Ectodermal cell (in vitro differentiated cells): ENCODE results near the gene FNDC3B.
A peak's percentile ranks its signal among the peaks of the same experiment; 100 is the strongest.

Experiments used
- H3K27ac ChIP-seq: 2 replicates; pipeline ENCODE4 v1.7.0; 2013; ENCODE audit warnings: mild to moderate bottlenecking, low read depth, low read length; ENCODE audit not compliant: insufficient read depth, poor library complexity, severe bottlenecking
- H3K27me3 ChIP-seq: 2 replicates; pipeline ENCODE4 v1.7.0; 2013; ENCODE audit warnings: mild to moderate bottlenecking, low read length; ENCODE audit not compliant: insufficient read depth, control insufficient read depth, poor library complexity, severe bottlenecking
- H3K36me3 ChIP-seq: one replicate; pipeline ENCODE4 v1.7.0; 2013; ENCODE audit warnings: low read length; ENCODE audit not compliant: control insufficient read depth, insufficient read depth
- H3K4me1 ChIP-seq: one replicate; pipeline ENCODE4 v1.7.0; 2013; ENCODE audit warnings: low read length; ENCODE audit not compliant: control insufficient read depth, insufficient read depth
- H3K4me3 ChIP-seq: 2 replicates; pipeline ENCODE4 v1.7.0; 2013; ENCODE audit warnings: low read depth, low read length, control low read depth; ENCODE audit not compliant: insufficient read depth
- H3K9me3 ChIP-seq: 2 replicates; pipeline ENCODE4 v1.7.0; 2013; ENCODE audit warnings: mild to moderate bottlenecking, low read length, moderate library complexity; ENCODE audit not compliant: control insufficient read depth
- WGBS, 2 experiments: methylation state at CpG; one replicate each; pipeline ENCODE4 v1.1.7; 2013; ENCODE audit warnings: missing lambda C conversion rate in 2 of 2; 5-methylcytosine and 5-hydroxymethylcytosine counted together

Gene FNDC3B

DNA sequence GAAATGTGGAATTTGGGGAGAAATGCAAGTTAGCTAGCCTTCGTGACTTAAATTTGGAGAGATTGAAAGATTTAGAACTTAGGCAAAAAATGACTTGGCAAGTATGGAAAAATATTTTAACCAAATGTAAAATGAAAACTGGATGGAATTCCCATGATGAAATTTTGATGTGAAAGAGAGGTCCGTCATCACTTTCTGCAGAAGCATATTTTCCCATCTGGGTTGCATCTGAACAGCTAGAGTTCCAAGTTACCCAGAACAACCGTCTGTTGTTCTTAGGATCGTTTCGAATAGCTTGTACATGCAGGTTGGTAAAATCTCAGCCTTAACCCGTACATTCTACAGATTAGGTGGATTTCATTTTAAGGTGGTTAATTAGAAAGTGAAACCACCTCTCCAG lies 272.6 kb downstream of the FNDC3B start:
- Histone ChIP-seq H3K4me1 (no peaks in the 10 kb centered on the region), H3K27ac (no peak overlapping the region), H3K36me3 (peaks cover 14% of the 10 kb centered on the region), H3K9me3 (no peaks in the 10 kb centered on the region), H3K27me3 (no peaks in the 10 kb centered on the region), H3K4me3 (no peak overlapping the region)
- WGBS, 2 experiments, result 95 to 97% methylated on average over 5 to 6 of the region's 6 CpGs

DNA sequence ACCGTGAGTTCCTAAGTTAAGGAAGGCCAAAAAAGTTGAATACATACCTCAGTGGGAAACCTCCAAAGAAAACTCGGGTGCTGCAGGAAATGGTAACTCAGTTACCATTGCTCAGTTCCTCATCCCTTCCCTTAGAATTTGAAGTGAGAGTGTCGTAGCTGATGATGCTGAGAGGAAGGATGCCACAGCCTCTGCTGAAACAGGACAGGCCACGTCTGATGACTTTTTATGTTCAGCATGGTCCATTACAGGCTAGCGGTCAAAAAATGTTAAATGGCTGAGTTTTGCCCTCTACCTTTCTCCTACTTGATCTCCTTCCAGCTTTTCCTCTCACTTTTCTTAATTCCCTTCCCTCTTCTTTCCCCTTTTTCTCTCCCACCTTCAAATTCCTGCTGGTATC lies 273.3 kb downstream of the FNDC3B start:
- H3K27me3 ChIP-seq, result no peaks in the 10 kb centered on the region
- no peaks in the 10 kb centered on the region for H3K9me3 ChIP-seq
- no peak overlapping the region for H3K4me3 ChIP-seq
- H3K4me1 ChIP-seq, result peaks cover 1% of the 10 kb centered on the region
- peaks cover 8% of the 10 kb centered on the region for H3K36me3 ChIP-seq
- WGBS, 2 experiments, result 89 to 94% methylated on average over 5 of the region's 5 CpGs
- no peak overlapping the region for H3K27ac ChIP-seq

DNA sequence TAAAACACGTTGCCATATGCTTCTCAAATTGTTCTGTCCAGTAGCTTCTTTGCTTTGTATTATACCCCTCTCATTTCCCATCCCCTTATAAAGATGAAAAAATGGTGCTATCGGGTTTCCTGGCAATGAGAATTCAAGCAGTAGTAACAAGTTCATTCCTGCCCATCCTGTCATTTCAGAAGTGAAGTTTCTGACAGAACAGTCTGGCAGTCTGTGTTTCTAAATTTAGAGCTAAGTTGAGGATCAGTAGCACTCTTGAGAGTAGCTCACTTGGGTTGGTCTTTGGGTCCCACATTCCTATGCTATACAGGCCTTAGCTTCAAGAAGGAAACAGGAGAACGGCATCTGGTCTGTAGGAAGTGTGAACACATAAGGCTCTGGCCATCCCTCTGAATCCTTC lies 274.3 kb downstream of the FNDC3B start:
- Histone ChIP-seq H3K9me3 (no peaks in the 10 kb centered on the region), H3K36me3 (peaks cover 8% of the 10 kb centered on the region), H3K27ac (no peak overlapping the region), H3K4me1 (peaks cover 4% of the 10 kb centered on the region), H3K27me3 (no peaks in the 10 kb centered on the region), H3K4me3 (no peak overlapping the region)
- 94 to 97% methylated on average over 3 of the region's 3 CpGs for WGBS, 2 experiments

DNA sequence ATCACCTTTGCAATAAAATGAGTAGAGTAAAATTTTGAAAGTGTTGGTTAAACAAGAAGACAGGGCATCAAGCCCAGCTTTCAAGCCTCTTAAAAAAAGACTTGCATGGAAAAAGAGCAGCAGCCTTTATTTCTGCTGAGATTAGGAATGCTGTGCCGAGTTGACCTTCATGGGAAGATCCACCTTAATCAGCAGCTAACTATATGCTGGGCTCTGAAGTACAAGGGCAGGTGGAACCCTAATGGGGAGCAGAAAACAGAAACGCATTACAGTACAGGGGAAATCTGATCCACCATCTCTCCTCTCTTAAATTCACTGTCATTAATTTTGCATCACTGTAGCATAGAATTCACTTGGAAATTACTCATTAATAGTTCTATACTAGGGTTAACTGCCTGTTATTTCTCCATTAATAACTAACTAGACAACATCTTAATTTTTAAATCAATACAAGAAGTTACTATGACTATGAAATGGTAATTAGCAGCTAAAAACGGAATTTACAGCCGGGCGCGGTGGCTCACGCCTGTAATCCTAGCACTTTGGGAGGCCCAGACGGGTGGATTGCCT lies 275.3 kb downstream of the FNDC3B start:
- Histone ChIP-seq H3K36me3 (peaks cover 8% of the 10 kb centered on the region), H3K4me3 (no peak overlapping the region), H3K4me1 (peaks cover 4% of the 10 kb centered on the region), H3K27ac (no peak overlapping the region), H3K9me3 (no peaks in the 10 kb centered on the region), H3K27me3 (no peaks in the 10 kb centered on the region)
- 96 to 97% methylated on average over 8 of the region's 8 CpGs for WGBS, 2 experiments

DNA sequence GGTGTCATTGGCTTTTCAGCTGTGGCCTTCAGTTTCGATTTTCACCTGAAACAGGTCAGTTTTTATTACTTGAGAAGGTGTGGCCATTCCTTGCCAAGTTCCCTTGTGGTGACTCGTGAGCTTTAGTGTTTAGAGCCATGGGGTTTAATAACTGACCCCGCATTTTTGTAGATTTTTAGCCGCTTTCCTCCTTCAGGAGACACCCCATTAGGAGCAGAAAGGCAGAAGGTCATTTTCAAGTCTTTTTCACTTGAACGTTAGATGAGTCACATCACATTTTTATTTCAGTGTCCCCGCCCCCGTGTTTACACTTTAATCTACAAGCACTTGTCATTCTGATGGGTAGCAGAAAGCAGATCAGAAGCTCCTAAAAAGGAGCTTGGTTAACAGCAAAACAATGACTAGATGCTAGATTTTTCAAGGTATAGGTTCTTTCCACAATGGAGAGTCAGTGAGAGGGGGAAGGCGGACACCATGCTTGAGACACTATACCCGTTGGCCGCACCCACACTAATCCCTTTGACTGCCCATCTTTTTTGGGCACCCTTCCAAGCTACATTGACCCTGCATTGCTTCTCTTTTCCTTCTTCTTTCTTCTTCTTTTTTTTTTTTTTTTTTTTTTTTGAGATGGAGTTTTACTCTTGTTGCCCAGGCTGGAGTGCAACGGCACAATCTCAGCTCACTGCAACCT lies 276.2 kb downstream of the FNDC3B start:
- WGBS, 2 experiments, result 91 to 93% methylated on average over 11 of the region's 11 CpGs
- no peaks in the 10 kb centered on the region for H3K27me3 ChIP-seq

DNA sequence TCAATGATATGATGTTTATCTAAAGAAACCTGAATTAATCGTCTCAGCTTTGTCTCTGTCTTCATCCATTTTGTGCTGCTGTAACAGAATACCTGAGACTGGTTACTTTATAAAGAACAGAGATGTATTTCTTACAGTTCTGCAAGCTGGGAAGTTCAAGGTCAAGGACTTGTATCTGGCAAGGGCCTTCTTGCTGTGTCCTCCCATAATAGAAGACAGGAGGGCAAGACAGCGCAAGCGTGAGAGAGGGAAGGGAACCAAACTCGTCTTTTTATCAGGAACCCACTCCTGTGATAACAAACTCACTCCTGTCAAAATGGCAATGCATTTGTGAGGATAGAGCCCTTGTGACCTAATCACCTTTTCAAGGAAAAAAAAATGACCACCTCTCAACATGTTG lies 277.4 kb downstream of the FNDC3B start:
- no peaks in the 10 kb centered on the region for H3K27me3 ChIP-seq
- 92 to 96% methylated on average over 4 of the region's 4 CpGs for WGBS, 2 experiments
- H3K27ac ChIP-seq, result no peak overlapping the region
- peaks cover 4% of the 10 kb centered on the region for H3K4me1 ChIP-seq
- no peak overlapping the region for H3K4me3 ChIP-seq
- no peaks in the 10 kb centered on the region for H3K9me3 ChIP-seq
- H3K36me3 ChIP-seq, result no peaks in the 10 kb centered on the region

More for the DNA sequence above, 276.2 kb downstream of the FNDC3B start:
- peaks cover 6% of the 10 kb centered on the region for H3K36me3 ChIP-seq
- peaks cover 4% of the 10 kb centered on the region for H3K4me1 ChIP-seq
- H3K9me3 ChIP-seq, result no peaks in the 10 kb centered on the region
- H3K4me3 ChIP-seq, result no peak overlapping the region
- H3K27ac ChIP-seq, result no peak overlapping the region

DNA sequence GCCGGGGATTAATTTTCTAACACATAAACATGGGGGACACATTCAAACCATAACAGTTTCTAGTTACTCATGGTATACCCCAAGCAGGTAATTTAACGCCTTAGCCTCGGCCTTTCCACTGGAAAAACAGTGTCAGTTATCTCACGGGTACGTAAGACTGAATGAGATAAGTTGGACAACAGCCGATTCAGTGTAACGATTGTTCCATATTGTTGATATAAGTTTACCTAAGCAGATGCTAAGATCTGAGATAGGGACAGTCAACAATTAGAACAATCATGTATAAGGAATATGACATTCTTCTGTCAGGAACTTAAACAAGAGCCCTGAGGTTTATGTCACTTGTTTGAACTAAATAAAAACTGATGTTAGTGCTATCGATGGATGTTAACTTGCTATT lies 278.1 kb downstream of the FNDC3B start:
- Histone ChIP-seq H3K4me1 (peaks cover 4% of the 10 kb centered on the region), H3K9me3 (no peaks in the 10 kb centered on the region), H3K27ac (peak overlapping the region; percentile 42), H3K4me3 (no peak overlapping the region), H3K36me3 (no peaks in the 10 kb centered on the region), H3K27me3 (no peaks in the 10 kb centered on the region)
- WGBS, 2 experiments, result 94% methylated on average over 8 of the region's 8 CpGs

DNA sequence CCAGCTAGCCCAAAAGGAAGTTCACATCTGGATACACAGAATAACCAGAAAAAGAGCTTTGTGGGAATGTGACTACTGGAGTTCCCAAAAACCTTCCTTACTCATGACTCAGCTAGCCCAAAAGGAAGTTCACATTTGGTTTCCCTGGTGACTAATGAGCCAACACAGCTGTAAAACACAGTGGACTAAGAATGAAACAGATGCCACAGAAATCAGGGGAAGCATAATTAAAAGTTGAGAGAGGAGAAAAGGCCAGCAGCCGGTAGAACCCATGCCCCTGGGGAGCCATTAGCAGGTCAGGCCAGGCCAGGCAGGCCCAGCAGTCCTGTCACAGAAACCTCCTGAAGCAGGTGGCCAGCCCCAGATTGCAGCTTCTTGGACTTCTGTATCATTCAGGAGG lies 278.6 kb downstream of the FNDC3B start:
- WGBS, 2 experiments, result 80 to 83% methylated on average over 1 of the region's 1 CpG
- peak overlapping the region; percentile 42 for H3K27ac ChIP-seq
- H3K9me3 ChIP-seq, result no peaks in the 10 kb centered on the region
- H3K4me1 ChIP-seq, result peaks cover 4% of the 10 kb centered on the region
- no peaks in the 10 kb centered on the region for H3K36me3 ChIP-seq
- no peak overlapping the region for H3K4me3 ChIP-seq
- H3K27me3 ChIP-seq, result no peaks in the 10 kb centered on the region

DNA sequence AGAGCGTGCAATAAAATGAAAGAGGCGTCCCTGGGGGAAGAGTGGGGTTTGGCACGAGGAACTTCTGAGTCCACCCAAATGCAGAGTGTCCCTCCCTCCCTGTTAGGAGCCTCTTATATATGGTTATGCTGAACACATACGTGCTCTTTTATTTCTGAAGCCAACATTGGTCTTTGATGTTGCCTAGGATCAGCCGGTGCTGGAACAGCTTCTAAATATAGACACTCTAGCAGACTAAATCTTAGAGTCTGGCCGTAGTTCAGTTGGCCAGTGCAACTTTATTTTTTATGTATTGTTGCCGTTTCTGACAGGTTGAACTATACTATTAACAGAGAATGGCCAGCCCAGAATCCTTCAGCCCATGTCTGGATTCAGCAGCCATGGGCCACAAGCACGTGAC lies 280.2 kb downstream of the FNDC3B start:
- 94 to 95% methylated on average over 8 of the region's 8 CpGs for WGBS, 2 experiments
- Histone ChIP-seq H3K27ac (no peak overlapping the region), H3K4me3 (no peak overlapping the region), H3K36me3 (no peaks in the 10 kb centered on the region), H3K4me1 (peaks cover 4% of the 10 kb centered on the region), H3K27me3 (no peaks in the 10 kb centered on the region), H3K9me3 (no peaks in the 10 kb centered on the region)

DNA sequence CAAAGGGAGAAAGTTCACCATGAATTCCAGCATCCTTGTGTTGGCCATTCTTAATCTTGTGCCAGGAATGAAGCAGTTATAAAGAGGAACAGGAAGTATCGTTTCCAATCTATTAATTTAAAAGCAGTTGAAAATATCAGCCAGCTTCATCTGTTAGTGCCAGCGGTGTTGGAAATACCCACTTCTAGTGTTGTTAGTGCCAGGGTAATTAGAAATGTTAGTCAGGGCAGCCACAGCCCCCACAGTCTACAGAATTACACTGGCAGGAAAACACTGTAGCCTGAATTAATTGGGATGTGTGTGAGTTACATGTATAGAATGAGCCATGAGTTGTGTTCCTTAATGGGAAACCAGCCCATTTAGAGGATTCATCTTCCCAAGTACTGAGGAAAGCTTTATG lies 281.1 kb downstream of the FNDC3B start:
- Histone ChIP-seq H3K27ac (no peak overlapping the region), H3K36me3 (no peaks in the 10 kb centered on the region), H3K27me3 (no peaks in the 10 kb centered on the region), H3K4me1 (peaks cover 4% of the 10 kb centered on the region), H3K4me3 (no peak overlapping the region), H3K9me3 (no peaks in the 10 kb centered on the region)
- 96 to 99% methylated on average over 2 of the region's 2 CpGs for WGBS, 2 experiments
